22Rv1 (cell line): ENCODE data around the gene KRT32.

Experiments
- H3K27ac ChIP-seq: fragments of 450-650 bp; 2 replicates; pipeline ENCODE4 v1.5.1; 2017
- CTCF ChIP-seq: fragments of 450-650 bp; IDR thresholded peaks from 2 replicates; pipeline ENCODE4 v1.5.1; 2017; ENCODE audit warnings: mild to moderate bottlenecking
- ZFX ChIP-seq: fragments of 450-650 bp; IDR thresholded peaks from 2 replicates; pipeline ENCODE4 v1.6.1; 2017; ENCODE audit warnings: antibody characterized with exemption, borderline replicate concordance

KRT32 gene

GRCh38 chr17:41500131-41500911, 33.1 kb upstream of the KRT32 start:
- TF ChIP-seq ZFX (no peak), CTCF (no peak)
- H3K27ac ChIP-seq = no peak overlapping the region

- no peak for TF ChIP-seq ZFX
- H3K27ac ChIP-seq = no peak overlapping the region
These were observed 32.5 kb upstream of the KRT32 start for GRCh38 chr17:41499714-41500113.

GRCh38 chr17:41498276-41498675, 31.1 kb upstream of the KRT32 start:
- no peak overlapping the region for H3K27ac ChIP-seq
- TF ChIP-seq CTCF (no peak), ZFX (no peak)

- TF ChIP-seq ZFX = no peak
- peak; percentile 64 for TF ChIP-seq CTCF
- no peak overlapping the region for H3K27ac ChIP-seq
These were observed 29.8 kb upstream of the KRT32 start for GRCh38 chr17:41496803-41497484.

GRCh38 chr17:41494524-41494923, 27.3 kb upstream of the KRT32 start:
- H3K27ac ChIP-seq = no peak overlapping the region
- no peak for TF ChIP-seq CTCF
- no peak for TF ChIP-seq ZFX

GRCh38 chr17:41492771-41493170, 25.6 kb upstream of the KRT32 start:
- no peak for TF ChIP-seq CTCF
- TF ChIP-seq ZFX = no peak
- H3K27ac ChIP-seq = no peak overlapping the region

- no peak overlapping the region for H3K27ac ChIP-seq
- TF ChIP-seq CTCF (no peak), ZFX (no peak)
These were observed 25.2 kb upstream of the KRT32 start for GRCh38 chr17:41492351-41492750.
